ENCODE data around the gene MICA. TPM values are rescaled to one million over a fixed set of nuclear protein-coding genes. Genes with fewer than 3 reads are reported as not detected.

Gene MICA
- total and polyA plus RNA-seq, 9 of the 15 experiments (the other 6 are each of a cell fraction or from before 2014, with no cell fraction given) = 11.8 to 24.6 (median 16.7) TPM

- TF ChIP-seq ZNF398 (CRISPR knock-in tag; IDR thresholded peaks at IDR 0.05) (no peak), CREM (IDR thresholded peaks at IDR 0.05; ENCODE audit: low read depth) (peak; percentile 40; the same call in 1 of the 2 replicates), DACH1 (IDR thresholded peaks at IDR 0.05; ENCODE audit: partially characterized antibody) (no peak), ZNF583 (CRISPR knock-in tag; IDR thresholded peaks at IDR 0.05) (no peak), USF1 (CRISPR knock-in tag; IDR thresholded peaks at IDR 0.05) (peak; percentile 81), SMAD3 (CRISPR knock-in tag; conservative IDR thresholded peaks at IDR 0.05) (no peak), SAFB (IDR thresholded peaks at IDR 0.05; ENCODE audit: borderline replicate concordance, low read depth, low read length) (no peak), ZFP1 (CRISPR knock-in tag; IDR thresholded peaks at IDR 0.05) (no peak), E2F8 (IDR thresholded peaks at IDR 0.05; ENCODE audit: low read depth, partially characterized antibody) (peak; percentile 55), ZNF3 (CRISPR knock-in tag; IDR thresholded peaks at IDR 0.05) (no peak), BRD9 (IDR thresholded peaks at IDR 0.05; ENCODE audit: low read depth, partially characterized antibody) (no peak), RCOR1 (IDR thresholded peaks at IDR 0.05; ENCODE audit: borderline replicate concordance in 1 of 2, low read depth in 2 of 2, low read length in 2 of 2) (peak; percentile 9 to 28; a peak in 1 of 4 replicates), ZNF551 (CRISPR knock-in tag; IDR thresholded peaks at IDR 0.05) (no peak), E2F6 (IDR thresholded peaks at IDR 0.05; ENCODE audit: borderline replicate concordance in 1 of 2, extremely low read depth in 1 of 2, insufficient read depth in 1 of 2, insufficient read length in 1 of 2, low read depth in 1 of 2, low read length in 1 of 2, poor library complexity in 1 of 2, severe bottlenecking in 1 of 2) (peak; percentile 90 to 95), CEBPZ (IDR thresholded peaks at IDR 0.05; ENCODE audit: borderline replicate concordance, low read depth, low read length) (no peak), CCNT2 (IDR thresholded peaks at IDR 0.05; ENCODE audit: borderline replicate concordance, extremely low read depth, insufficient read length, low read depth, low read length) (peak; percentile 48)
Observed at GRCh38 chr6:31403283-31404060, at the start of gene MICA (continued).
